Measurements from ENCODE around the gene ENC1.

DNA sequence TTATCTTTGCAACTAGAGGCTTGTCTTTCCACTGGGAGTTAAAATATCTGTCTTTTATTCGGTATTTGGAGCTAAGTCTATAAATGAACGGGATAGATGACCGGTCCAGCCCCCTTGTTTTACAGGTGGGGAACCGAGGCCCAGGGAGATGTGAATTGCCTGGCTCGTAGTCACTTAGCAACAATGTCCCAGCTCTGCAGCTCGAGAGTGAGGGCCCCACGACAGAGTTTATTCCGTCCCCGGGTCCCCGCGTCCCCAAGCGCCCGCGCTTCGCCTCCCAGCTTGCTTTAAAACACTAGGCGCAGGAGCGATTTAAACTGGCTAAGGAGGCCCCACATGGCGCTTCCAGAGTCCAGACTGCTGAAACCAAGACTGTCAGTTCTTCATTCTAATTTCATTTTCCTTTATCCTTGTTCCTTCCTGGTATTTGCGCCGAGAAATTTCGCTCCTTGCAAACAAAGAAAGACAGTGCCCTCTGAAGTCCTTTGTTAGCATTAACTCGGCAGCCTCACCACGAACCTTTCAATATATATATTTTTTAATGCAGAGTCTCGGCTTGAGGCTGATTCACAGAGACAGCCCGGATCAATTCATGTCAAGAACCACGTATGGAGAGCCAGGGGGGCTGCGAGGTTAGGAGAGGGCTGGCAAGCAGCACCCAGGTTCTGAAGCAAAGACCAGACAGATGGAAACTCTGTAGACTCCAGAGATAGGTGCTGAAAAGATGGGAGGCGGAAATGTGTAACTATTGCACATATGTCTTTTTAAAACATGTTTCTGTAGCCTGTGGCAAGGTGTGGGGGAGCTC is 1.4 kb upstream of the ENC1 start:
- TF ChIP-seq, protein P1, sequence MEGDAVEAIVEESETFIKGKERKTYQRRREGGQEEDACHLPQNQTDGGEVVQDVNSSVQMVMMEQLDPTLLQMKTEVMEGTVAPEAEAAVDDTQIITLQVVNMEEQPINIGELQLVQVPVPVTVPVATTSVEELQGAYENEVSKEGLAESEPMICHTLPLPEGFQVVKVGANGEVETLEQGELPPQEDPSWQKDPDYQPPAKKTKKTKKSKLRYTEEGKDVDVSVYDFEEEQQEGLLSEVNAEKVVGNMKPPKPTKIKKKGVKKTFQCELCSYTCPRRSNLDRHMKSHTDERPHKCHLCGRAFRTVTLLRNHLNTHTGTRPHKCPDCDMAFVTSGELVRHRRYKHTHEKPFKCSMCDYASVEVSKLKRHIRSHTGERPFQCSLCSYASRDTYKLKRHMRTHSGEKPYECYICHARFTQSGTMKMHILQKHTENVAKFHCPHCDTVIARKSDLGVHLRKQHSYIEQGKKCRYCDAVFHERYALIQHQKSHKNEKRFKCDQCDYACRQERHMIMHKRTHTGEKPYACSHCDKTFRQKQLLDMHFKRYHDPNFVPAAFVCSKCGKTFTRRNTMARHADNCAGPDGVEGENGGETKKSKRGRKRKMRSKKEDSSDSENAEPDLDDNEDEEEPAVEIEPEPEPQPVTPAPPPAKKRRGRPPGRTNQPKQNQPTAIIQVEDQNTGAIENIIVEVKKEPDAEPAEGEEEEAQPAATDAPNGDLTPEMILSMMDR (IDR thresholded peaks at IDR 0.05) = peak in 5 of 6 experiments; percentile 37 to 72 (median 58)
- TF ChIP-seq POLR2A (IDR thresholded peaks at IDR 0.05) = no peak

Measured in thyroid gland (tissue), 4 donors.